GM21786 (cell line): ENCODE measurements around the gene LAMB2.

Source experiments
- ATAC-seq: cut with Tn5 transposase; IDR thresholded peaks from one replicate; pipeline ENCODE4 v1.9.1; 2021; ENCODE audit not compliant: unreplicated experiment

Gene LAMB2

GRCh38 chr3:49161808-49162530, 29.1 kb upstream of the LAMB2 start:
- no peak for ATAC-seq

GRCh38 chr3:49161197-49161596, 28.3 kb upstream of the LAMB2 start:
- ATAC-seq = no peak

GRCh38 chr3:49158792-49159191, 25.9 kb upstream of the LAMB2 start:
- no peak for ATAC-seq

- no peak for ATAC-seq
These were observed 25.4 kb upstream of the LAMB2 start for GRCh38 chr3:49158103-49158709.

- no peak for ATAC-seq
These were observed 24.4 kb upstream of the LAMB2 start for GRCh38 chr3:49157289-49157688.

- ATAC-seq = no peak
These were observed 20.6 kb upstream of the LAMB2 start for GRCh38 chr3:49153349-49153912.

- no peak for ATAC-seq
These were observed 18.8 kb upstream of the LAMB2 start for GRCh38 chr3:49151610-49152009.

GRCh38 chr3:49148159-49148558, 15.3 kb upstream of the LAMB2 start:
- no peak for ATAC-seq

- no peak for ATAC-seq
These were observed 7.2 kb upstream of the LAMB2 start for GRCh38 chr3:49140080-49140479.

GRCh38 chr3:49135499-49135898, 2.6 kb upstream of the LAMB2 start:
- ATAC-seq = no peak

- ATAC-seq = no peak
These were observed 1.8 kb upstream of the LAMB2 start for GRCh38 chr3:49134471-49135265.

- no peak for ATAC-seq
These were observed 539 bp upstream of the LAMB2 start for GRCh38 chr3:49133226-49133951.

- ATAC-seq = no peak
These were observed 795 bp downstream of the LAMB2 start for GRCh38 chr3:49132073-49132436.

- ATAC-seq = no peak
These were observed 1.3 kb downstream of the LAMB2 start for GRCh38 chr3:49131576-49131975.

GRCh38 chr3:49131040-49131439, 1.8 kb downstream of the LAMB2 start:
- no peak for ATAC-seq

GRCh38 chr3:49124991-49125670, 7.7 kb downstream of the LAMB2 start:
- no peak for ATAC-seq

GRCh38 chr3:49124203-49124602, 8.6 kb downstream of the LAMB2 start:
- no peak for ATAC-seq

- ATAC-seq = no peak
These were observed 9.2 kb downstream of the LAMB2 start for GRCh38 chr3:49123687-49124086.

- ATAC-seq = no peak
These were observed 9.8 kb downstream of the LAMB2 start for GRCh38 chr3:49122886-49123545.

- ATAC-seq = no peak
These were observed 10.4 kb downstream of the LAMB2 start for GRCh38 chr3:49122451-49122850.
